Measurements from ENCODE around the gene SNX4. TPM values are rescaled to one million over a fixed set of nuclear protein-coding genes. Genes with fewer than 3 reads are reported as not detected.
"Not testable (repeated sequence)": the region's sequence is repeated elsewhere in the genome, so short reads cannot be mapped to it uniquely, and the experiment has no call there.

The SNX4 gene
- 10 to 100 TPM; 22.5 to 29.5 TPM for total RNA-seq
- 10 to 100 TPM; 23.1 to 31.2 (median 24.5) TPM for polyA plus RNA-seq
- total RNA-seq: 21.5 to 53.0 (median 36.5) reads per million in 6 experiments

GRCh38 chr3:125519678-125520562 lies at the start of gene SNX4:
Gene SNX4, minus strand, starts transcription at chr3:125520202. Its CDS starts 30 bp downstream, at chr3:125520172.
- peaks cover 0 to 23% (median 5%) of the 10 kb centered on the region in 3 donors for H3K36me3 Mint-ChIP-seq
- H3K27ac Mint-ChIP-seq: peak within 1 kb of the TSS; percentile 89 to 97 (median 94)
- no peaks in the 10 kb centered on the region for H3K27me3 Mint-ChIP-seq
- peak; percentile 79 to 94 (median 82) for DNase-seq
- H3K9me3 Mint-ChIP-seq: no peaks in the 10 kb centered on the region
- peak within 1 kb of the TSS; percentile 93 to 98 (median 96) for H3K4me3 Mint-ChIP-seq
- POLR2A ChIA-PET: interaction anchor here (0.6 to 1.6 kb wide), 8 partner anchors 10 to 956 kb away, joined by 3 to 8 read pairs (median 4); partner anchors contain the start of genes OSBPL11 and ZXDC
- H3K4me1 Mint-ChIP-seq: peaks cover 19 to 43% (median 33%) of the 10 kb centered on the region in 4 donors
- ATAC-seq: peak; percentile 96 to 97

DNA sequence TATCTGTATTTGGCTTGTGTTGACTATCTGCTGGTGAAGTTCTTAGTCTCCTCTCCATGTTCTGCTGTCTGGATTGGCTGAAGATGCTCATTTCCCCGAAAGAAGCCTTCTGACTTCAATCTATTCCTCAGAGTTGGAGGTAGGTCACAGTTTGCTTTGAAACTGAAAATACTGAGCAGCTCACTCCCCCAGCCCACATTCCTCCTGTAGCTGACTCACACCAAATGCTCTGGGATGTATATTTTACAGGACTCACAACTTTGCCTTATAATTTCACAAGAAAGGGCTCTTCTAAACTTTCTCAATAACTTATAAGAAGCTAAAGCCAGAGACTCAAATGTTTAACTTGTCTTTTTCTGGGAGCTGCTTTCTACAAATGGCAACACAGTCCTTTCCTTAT lies 36.3 kb upstream of the SNX4 start:
- H3K27me3 Mint-ChIP-seq: no peaks in the 10 kb centered on the region
- peaks cover 5 to 66% (median 20%) of the 10 kb centered on the region in 3 donors for H3K36me3 Mint-ChIP-seq
- POLR2A ChIA-PET: no interaction called here
- no peaks in the 10 kb centered on the region for H3K9me3 Mint-ChIP-seq
- no peak overlapping the region for H3K4me3 Mint-ChIP-seq
- DNase-seq: no peak
- no peak overlapping the region for H3K27ac Mint-ChIP-seq
- no peak for ATAC-seq
- H3K4me1 Mint-ChIP-seq: peaks cover 0 to 4% (median under 1%) of the 10 kb centered on the region in 4 donors

DNA sequence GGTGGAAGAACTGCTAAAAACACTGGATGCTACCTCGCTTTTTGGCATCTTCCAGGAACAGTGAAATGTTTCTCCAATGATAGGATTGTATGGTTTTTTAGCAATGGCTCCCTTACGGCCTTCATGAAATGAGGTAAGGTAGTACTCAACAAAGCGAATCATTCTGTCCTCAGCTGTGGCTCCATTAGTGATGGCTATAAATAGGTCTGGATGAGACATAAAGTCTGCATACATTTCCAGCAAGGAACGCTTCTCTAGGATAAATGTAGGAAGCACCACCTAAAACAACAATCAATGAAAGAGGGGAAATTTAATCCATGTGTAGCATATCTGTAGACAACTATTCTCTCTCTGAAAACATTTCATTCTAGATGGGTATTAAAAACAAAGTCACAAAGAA lies 32.4 kb upstream of the SNX4 start:
- Mint-ChIP-seq H3K36me3 (peaks cover 5 to 58% (median 11%) of the 10 kb centered on the region in 3 donors), H3K4me1 (peaks cover 0 to 4% (median under 1%) of the 10 kb centered on the region in 4 donors), H3K27ac (peak overlapping the region in 1 of 10 donors; percentile 58), H3K4me3 (no peak overlapping the region), H3K9me3 (no peaks in the 10 kb centered on the region), H3K27me3 (no peaks in the 10 kb centered on the region)
- DNase-seq (no peak), ATAC-seq (no peak)
- POLR2A ChIA-PET: no interaction called here

- DNase-seq: no peak
- peak overlapping the region in 1 of 10 donors; percentile 24 for H3K27ac Mint-ChIP-seq
- H3K9me3 Mint-ChIP-seq: no peaks in the 10 kb centered on the region
- H3K27me3 Mint-ChIP-seq: no peaks in the 10 kb centered on the region
- H3K36me3 Mint-ChIP-seq: peaks cover 5 to 40% (median 17%) of the 10 kb centered on the region in 3 donors
- no peak overlapping the region for H3K4me3 Mint-ChIP-seq
- H3K4me1 Mint-ChIP-seq: no peaks in the 10 kb centered on the region
- POLR2A ChIA-PET: interaction anchor here (0.7 kb wide), 1 partner anchor 638 kb away, joined by 4 read pairs; no protein-coding TSS in a partner anchor
- no peak for ATAC-seq
Observed at GRCh38 chr3:125528920-125529319, 8.9 kb upstream of the SNX4 start.

- Mint-ChIP-seq H3K36me3 (peaks cover 5 to 20% (median 11%) of the 10 kb centered on the region in 3 donors), H3K9me3 (no peaks in the 10 kb centered on the region), H3K4me3 (no peak overlapping the region), H3K27me3 (no peaks in the 10 kb centered on the region), H3K27ac (no peak overlapping the region), H3K4me1 (peaks cover 2 to 8% (median 3%) of the 10 kb centered on the region in 4 donors)
- DNase-seq: no peak
- ATAC-seq: no peak
- POLR2A ChIA-PET: no interaction called here
Observed at GRCh38 chr3:125525153-125525552, 5.2 kb upstream of the SNX4 start.

GRCh38 chr3:125520563-125520919 lies 539 bp upstream of the SNX4 start:
- H3K4me1 Mint-ChIP-seq: peaks cover 19 to 41% (median 32%) of the 10 kb centered on the region in 4 donors
- not testable (repeated sequence) for H3K9me3 Mint-ChIP-seq, H3K27me3 Mint-ChIP-seq, ATAC-seq
- peak overlapping the region; percentile 89 to 97 (median 94) for H3K27ac Mint-ChIP-seq
- peak overlapping the region; percentile 93 to 98 (median 96) for H3K4me3 Mint-ChIP-seq
- peaks cover 0 to 16% (median 1%) of the 10 kb centered on the region in 3 donors for H3K36me3 Mint-ChIP-seq
- POLR2A ChIA-PET: interaction anchor here (0.6 to 1.6 kb wide), 6 partner anchors 8 to 75 kb away, joined by 3 to 8 read pairs (median 4); partner anchors contain the start of gene OSBPL11
- DNase-seq: peak in 1 of 10 donors; percentile 7

- Mint-ChIP-seq H3K36me3 (peaks cover 0 to 47% (median 19%) of the 10 kb centered on the region in 3 donors), H3K4me3 (no peak overlapping the region)
Observed at GRCh38 chr3:125515421-125515820, 4.6 kb downstream of the SNX4 start.

DNA sequence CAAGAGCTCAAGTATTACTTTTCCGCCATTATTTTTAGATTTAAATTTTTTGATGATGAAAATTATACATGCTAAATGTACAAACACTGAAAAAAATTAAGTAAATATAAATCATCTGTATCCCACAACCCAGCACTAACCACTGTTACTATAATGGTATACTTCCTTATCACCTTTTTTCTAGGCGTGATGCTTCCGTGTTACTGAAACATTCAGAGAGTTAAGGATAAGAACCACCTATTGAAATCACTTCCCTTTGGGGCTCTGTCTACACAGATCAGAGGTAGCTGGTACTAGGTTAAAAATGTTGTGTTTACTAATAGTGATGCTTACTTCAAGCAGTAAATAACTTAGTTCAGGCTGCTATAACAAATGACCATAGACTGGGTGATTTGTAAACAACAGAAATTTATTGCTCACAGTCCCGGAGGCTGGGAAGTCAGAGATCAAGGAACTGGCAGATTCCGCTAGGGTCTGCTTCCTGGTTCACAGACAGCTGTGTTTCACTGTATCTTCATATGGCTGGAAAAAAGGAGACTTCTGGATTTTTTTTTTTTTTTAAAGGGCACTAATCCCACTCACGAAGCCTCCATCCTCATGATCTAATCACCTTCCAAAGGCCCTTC lies 6.4 kb downstream of the SNX4 start:
- no peaks in the 10 kb centered on the region for H3K27me3 Mint-ChIP-seq
- no peak overlapping the region for H3K4me3 Mint-ChIP-seq
- POLR2A ChIA-PET: interaction anchor here (0.7 kb wide), 2 partner anchors 17 to 616 kb away, joined by 3 read pairs; no protein-coding TSS in a partner anchor
- peaks cover 4 to 64% (median 32%) of the 10 kb centered on the region in 3 donors for H3K36me3 Mint-ChIP-seq
- H3K9me3 Mint-ChIP-seq: peaks cover 0 to 18% (median 4%) of the 10 kb centered on the region in 9 donors
- ATAC-seq (no peak), DNase-seq (no peak)
- H3K27ac Mint-ChIP-seq: peak overlapping the region in 2 of 10 donors; percentile 26 to 42
- peaks cover 15 to 61% (median 40%) of the 10 kb centered on the region in 4 donors for H3K4me1 Mint-ChIP-seq

More at GRCh38 chr3:125515421-125515820, 4.6 kb downstream of the SNX4 start:
- Mint-ChIP-seq H3K9me3 (peaks cover 0 to 7% (median 0%) of the 10 kb centered on the region in 9 donors), H3K27ac (no peak overlapping the region), H3K4me1 (peaks cover 25 to 74% (median 52%) of the 10 kb centered on the region in 4 donors), H3K27me3 (no peaks in the 10 kb centered on the region)
- DNase-seq (no peak), ATAC-seq (no peak)
- POLR2A ChIA-PET: interaction anchor here (0.7 kb wide), 1 partner anchor 38 kb away, joined by 8 read pairs; no protein-coding TSS in a partner anchor

DNA sequence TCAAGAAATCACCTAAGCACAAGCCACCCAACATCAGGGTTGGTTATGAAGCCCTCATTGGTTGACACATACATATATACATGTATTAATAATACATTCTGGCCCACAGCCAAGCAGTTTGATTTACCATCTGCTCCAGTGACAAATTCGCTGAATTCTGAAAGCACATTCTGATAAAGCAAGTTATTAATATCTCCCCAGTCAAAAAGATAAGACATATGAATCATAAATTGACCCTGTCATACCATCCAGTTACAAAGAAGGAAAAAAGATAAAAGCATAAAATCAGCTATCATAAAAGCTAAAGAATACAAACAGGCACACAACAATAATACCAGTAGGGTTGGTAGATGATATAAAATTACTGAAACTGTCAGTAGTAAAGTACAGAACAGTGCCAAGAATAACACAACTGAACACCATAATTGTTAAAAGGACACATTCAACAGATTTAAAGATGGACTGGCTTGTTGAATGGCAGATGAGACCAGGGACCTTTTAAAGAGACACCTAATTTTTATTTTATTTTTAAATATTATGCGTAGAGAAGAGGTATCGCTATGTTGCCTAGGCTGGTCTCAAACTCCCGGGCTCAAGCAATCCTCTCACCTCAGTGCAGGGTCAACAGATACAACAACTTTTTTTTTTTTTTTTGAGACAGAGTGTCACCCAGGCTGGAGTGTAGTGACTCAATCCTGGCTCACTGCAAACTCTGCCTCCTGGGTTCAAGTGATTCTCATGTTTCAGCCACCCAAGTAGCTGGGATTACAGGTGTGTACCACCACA lies 7.7 kb downstream of the SNX4 start:
- DNase-seq: no peak
- POLR2A ChIA-PET: interaction anchor here (0.6 to 0.7 kb wide), 2 partner anchors 8 to 260 kb away, joined by 3 read pairs; no protein-coding TSS in a partner anchor
- no peak for ATAC-seq
- Mint-ChIP-seq H3K27me3 (no peaks in the 10 kb centered on the region), H3K4me1 (peaks cover 15 to 48% (median 33%) of the 10 kb centered on the region in 4 donors), H3K9me3 (peaks cover 0 to 26% (median 6%) of the 10 kb centered on the region in 9 donors), H3K27ac (peak overlapping the region in 5 of 10 donors; percentile 9 to 30 (median 14)), H3K36me3 (peaks cover 8 to 76% (median 44%) of the 10 kb centered on the region in 3 donors), H3K4me3 (no peak overlapping the region)

DNA sequence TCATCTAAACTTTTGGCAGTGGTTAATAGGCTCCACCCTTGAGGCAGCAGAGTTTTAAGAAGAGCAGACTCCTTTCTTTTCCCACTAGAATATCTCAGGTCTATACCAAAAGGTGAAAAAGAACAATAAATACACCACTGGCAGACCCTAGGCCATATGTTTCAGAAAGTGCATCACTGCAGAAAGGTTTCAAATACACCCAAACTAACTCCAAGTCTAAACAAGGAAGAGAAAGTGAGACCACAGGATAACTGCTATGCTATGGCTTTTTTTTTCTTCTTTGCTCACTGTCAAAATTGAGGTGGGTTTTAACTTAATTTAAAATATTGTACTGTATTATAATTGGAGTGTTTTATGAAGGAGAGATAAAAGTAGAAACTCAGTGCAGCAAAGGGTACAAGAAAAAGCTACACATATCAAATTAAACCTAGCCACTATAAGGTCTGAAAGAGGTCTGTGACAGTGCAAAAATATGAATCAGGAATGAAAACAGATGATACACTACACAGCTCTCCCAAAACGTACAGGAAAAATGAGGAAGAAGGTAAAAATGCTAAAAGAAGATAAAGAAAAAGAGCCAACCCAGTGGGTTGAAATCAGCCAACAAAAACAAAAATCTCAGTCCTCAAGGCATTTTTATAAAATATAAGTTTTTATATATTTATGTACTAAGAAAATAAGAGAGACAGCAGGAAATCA lies 8.4 kb downstream of the SNX4 start:
- H3K27ac Mint-ChIP-seq: peak overlapping the region in 4 of 10 donors; percentile 12 to 56 (median 26)
- DNase-seq (no peak), ATAC-seq (no peak)
- peaks cover 0 to 34% (median 10%) of the 10 kb centered on the region in 9 donors for H3K9me3 Mint-ChIP-seq
- H3K4me3 Mint-ChIP-seq: no peak overlapping the region
- POLR2A ChIA-PET: no interaction called here
- H3K4me1 Mint-ChIP-seq: peaks cover 12 to 41% (median 30%) of the 10 kb centered on the region in 4 donors
- peaks cover 13 to 77% (median 50%) of the 10 kb centered on the region in 3 donors for H3K36me3 Mint-ChIP-seq
- no peaks in the 10 kb centered on the region for H3K27me3 Mint-ChIP-seq

DNA sequence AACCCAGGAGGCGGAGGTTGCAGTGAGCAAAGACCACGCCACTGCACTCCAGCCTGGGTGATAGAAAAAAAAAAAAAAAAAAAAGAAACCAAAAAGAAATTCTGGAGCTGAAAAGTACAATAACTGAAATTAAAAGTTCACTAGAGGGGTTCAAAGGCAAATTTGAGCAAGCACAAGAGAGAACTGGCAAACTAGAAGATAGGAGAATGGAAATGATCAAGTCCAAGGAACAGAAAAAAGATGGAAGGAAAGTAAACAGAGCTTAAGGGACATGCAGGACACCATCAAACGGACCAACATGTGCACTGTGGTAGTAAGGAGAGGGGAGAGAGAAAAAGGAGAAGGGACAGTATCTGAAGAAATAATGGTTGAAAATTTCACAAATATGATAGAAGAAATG lies 12.9 kb downstream of the SNX4 start:
- no peak overlapping the region for H3K27ac Mint-ChIP-seq
- POLR2A ChIA-PET: no interaction called here
- no peak overlapping the region for H3K4me3 Mint-ChIP-seq

More for the DNA sequence above, 12.9 kb downstream of the SNX4 start:
- Mint-ChIP-seq H3K27me3 (no peaks in the 10 kb centered on the region), H3K36me3 (peaks cover 13 to 80% (median 59%) of the 10 kb centered on the region in 3 donors), H3K4me1 (peaks cover 9 to 21% (median 16%) of the 10 kb centered on the region in 4 donors), H3K9me3 (peaks cover 0 to 36% (median 10%) of the 10 kb centered on the region in 9 donors)
- DNase-seq (no peak), ATAC-seq (no peak)

All from naive thymus-derived CD8-positive, alpha-beta T cell (primary cell).